Thyroid gland (tissue), 4 donors: ENCODE results near the gene INPP4B.

Source experiments
- CTCF ChIP-seq, 6 experiments: fragments of 200-600 bp in 3 of 6; fragments of 450-650 bp in 3 of 6; sonication (generic) in 3 of 6; IDR thresholded peaks; one replicate each; pipeline ENCODE4 v1.5.1; 2016 to 2019; ENCODE audit warnings: antibody characterized with exemption in 6 of 6, mild to moderate bottlenecking in 2 of 6, inconsistent platforms in 1 of 6, moderate library complexity in 1 of 6
- POLR2A ChIP-seq, 2 donors: fragments of 450-650 bp; IDR thresholded peaks; one replicate each; pipeline ENCODE4 v1.6.1; 2017; ENCODE audit warnings: antibody characterized with exemption in 2 of 2, mild to moderate bottlenecking in 2 of 2, moderate library complexity in 1 of 2

- TF ChIP-seq CTCF (IDR thresholded peaks at IDR 0.05): no peak
- TF ChIP-seq POLR2A (IDR thresholded peaks at IDR 0.05): no peak
Measured at GRCh38 chr4:142549248-142549647, 296.9 kb downstream of the INPP4B start.
